Measurements from ENCODE around the gene CCDC40.
A peak's percentile ranks its signal among the peaks of the same experiment; 100 is the strongest.

Gene CCDC40

GRCh38 chr17:80105762-80106161, 69.3 kb downstream of the CCDC40 start:
- peak; percentile 14 for DNase-seq

GRCh38 chr17:80106176-80106575, 69.7 kb downstream of the CCDC40 start:
- no peak for DNase-seq

- no peak for DNase-seq
Observed at GRCh38 chr17:80106751-80107150, 70.3 kb downstream of the CCDC40 start.

GRCh38 chr17:80107231-80108021, 71.0 kb downstream of the CCDC40 start:
- no peak for DNase-seq

- DNase-seq = no peak
Observed at GRCh38 chr17:80108036-80108971, 71.9 kb downstream of the CCDC40 start.

- no peak for DNase-seq
Observed at GRCh38 chr17:80109066-80109660, 72.7 kb downstream of the CCDC40 start.

GRCh38 chr17:80109713-80110446, 73.4 kb downstream of the CCDC40 start:
- DNase-seq = no peak

GRCh38 chr17:80110447-80110812, 74.0 kb downstream of the CCDC40 start:
- DNase-seq = no peak

- no peak for DNase-seq
Observed at GRCh38 chr17:80110927-80111701, 74.7 kb downstream of the CCDC40 start.

- DNase-seq = no peak
Observed at GRCh38 chr17:80111702-80112470, 75.4 kb downstream of the CCDC40 start.

- no peak for DNase-seq
Observed at GRCh38 chr17:80112471-80113032, 76.1 kb downstream of the CCDC40 start.

- DNase-seq = no peak
Observed at GRCh38 chr17:80113033-80113484, 76.6 kb downstream of the CCDC40 start.

- DNase-seq = no peak
Observed at GRCh38 chr17:80114758-80115157, 78.3 kb downstream of the CCDC40 start.

- no peak for DNase-seq
Observed at GRCh38 chr17:80115159-80115558, 78.7 kb downstream of the CCDC40 start.

GRCh38 chr17:80116276-80116920, 80.0 kb downstream of the CCDC40 start:
- DNase-seq = no peak

GRCh38 chr17:80116921-80117380, 80.5 kb downstream of the CCDC40 start:
- DNase-seq = no peak

GRCh38 chr17:80117491-80118401, 81.3 kb downstream of the CCDC40 start:
- no peak for DNase-seq

- no peak for DNase-seq
Observed at GRCh38 chr17:80118601-80119270, 82.3 kb downstream of the CCDC40 start.

Data from fibroblast of upper back skin (primary cell).